Frontal cortex (tissue), 1 donor: Measurements from ENCODE around the gene LRRC49. TPM values are rescaled to one million over a fixed set of nuclear protein-coding genes. Genes with fewer than 3 reads are reported as not detected.

Source experiments
- total RNA-seq: library from RNA; depleted of rRNA; stranded (reverse); fragments of >200 nt; gene quantifications from one replicate; pipeline ENCODE4 v1.2.3, GENCODE V29; 2014

Gene LRRC49
- total RNA-seq, 1 donor from 2014 or later: 145 TPM

Other genes with a start within 250 kb of the LRRC49 start
- gene UACA, start 129.3 kb upstream of the LRRC49 start, total RNA-seq: 22.0 TPM
- 16.3 TPM for gene LARP6, start 38.7 kb upstream of the LRRC49 start, total RNA-seq
- gene THAP10, start 393 bp upstream of the LRRC49 start, total RNA-seq: 7.3 TPM
- 1.6 TPM for gene THSD4, start 222.6 kb downstream of the LRRC49 start, total RNA-seq